GM10248 (cell line): Measurements from ENCODE around the gene SCN8A.

Experiments used
- CTCF ChIA-PET: fragments of 300-600 bp; sonication (Branson Sonifier 250); formaldehyde crosslinking; extraction: SDS; loops from one replicate; lab custom pipeline; 2021; ENCODE audit warnings: antibody characterized with exemption; lab: Yijun Ruan, JAX
- POLR2A ChIA-PET: fragments of 350-650 bp; sonication (Branson Sonifier 250); formaldehyde crosslinking; extraction: SDS; loops from one replicate; lab custom pipeline; 2020; ENCODE audit warnings: antibody characterized with exemption; lab: Yijun Ruan, JAX
- DNase-seq: peaks from one replicate; pipeline ENCODE4 v3.0.0; 2012; ENCODE audit errors: extremely low spot score
- CTCF ChIP-seq: IDR thresholded peaks from 2 replicates; pipeline ENCODE4 v1.5.1; 2012; ENCODE audit warnings: mild to moderate bottlenecking, low read depth; ENCODE audit errors: extremely low read depth, missing control alignments, control extremely low read depth

SCN8A gene

GRCh38 chr12:51846911-51847642, 256.0 kb downstream of the SCN8A start:
- no peak for DNase-seq
- POLR2A ChIA-PET = no interaction called here
- TF ChIP-seq CTCF = no peak
- CTCF ChIA-PET = no interaction called here

GRCh38 chr12:51847643-51848325, 256.8 kb downstream of the SCN8A start:
- no peak for DNase-seq
- ChIA-PET CTCF (no interaction called here), POLR2A (no interaction called here)
- TF ChIP-seq CTCF = no peak

GRCh38 chr12:51848326-51848727, 257.3 kb downstream of the SCN8A start, which contains the start of gene FIGNL2:
TSS of gene FIGNL2 (minus strand) at chr12:51848718. CDS start at chr12:51822413, 26,305 bp downstream.
- POLR2A ChIA-PET = no interaction called here
- no peak for TF ChIP-seq CTCF
- no peak for DNase-seq
- CTCF ChIA-PET = no interaction called here

GRCh38 chr12:51848841-51849735, 258.1 kb downstream of the SCN8A start:
- no peak for TF ChIP-seq CTCF
- ChIA-PET CTCF (no interaction called here), POLR2A (no interaction called here)
- no peak for DNase-seq

- CTCF ChIA-PET = no interaction called here
- DNase-seq = no peak
- TF ChIP-seq CTCF = no peak
- POLR2A ChIA-PET = no interaction called here
Observed at GRCh38 chr12:51850081-51850964, 259.3 kb downstream of the SCN8A start.

- ChIA-PET POLR2A (no interaction called here), CTCF (no interaction called here)
- DNase-seq = no peak
- TF ChIP-seq CTCF = no peak
Observed at GRCh38 chr12:51850965-51851299, 259.9 kb downstream of the SCN8A start.
